Hematopoietic multipotent progenitor cell (in vitro differentiated cells): ENCODE measurements around the gene EVI5L. TPM values are rescaled to one million over a fixed set of nuclear protein-coding genes. Genes with fewer than 3 reads are reported as not detected.

Source experiments
- DNase-seq, 3 donors: peaks; one replicate each; pipeline ENCODE4 v3.0.0-alpha.2; 2011 to 2015; ENCODE audit warnings: low read depth in 2 of 3, low spot score in 2 of 3
- total RNA-seq: library from RNA; depleted of rRNA; stranded (reverse); fragments of >200 nt; gene quantifications from one replicate; pipeline ENCODE4 v1.2.3, GENCODE V29; 2012

Gene EVI5L
- total RNA-seq, 1 donor = 18.6 TPM

DNA sequence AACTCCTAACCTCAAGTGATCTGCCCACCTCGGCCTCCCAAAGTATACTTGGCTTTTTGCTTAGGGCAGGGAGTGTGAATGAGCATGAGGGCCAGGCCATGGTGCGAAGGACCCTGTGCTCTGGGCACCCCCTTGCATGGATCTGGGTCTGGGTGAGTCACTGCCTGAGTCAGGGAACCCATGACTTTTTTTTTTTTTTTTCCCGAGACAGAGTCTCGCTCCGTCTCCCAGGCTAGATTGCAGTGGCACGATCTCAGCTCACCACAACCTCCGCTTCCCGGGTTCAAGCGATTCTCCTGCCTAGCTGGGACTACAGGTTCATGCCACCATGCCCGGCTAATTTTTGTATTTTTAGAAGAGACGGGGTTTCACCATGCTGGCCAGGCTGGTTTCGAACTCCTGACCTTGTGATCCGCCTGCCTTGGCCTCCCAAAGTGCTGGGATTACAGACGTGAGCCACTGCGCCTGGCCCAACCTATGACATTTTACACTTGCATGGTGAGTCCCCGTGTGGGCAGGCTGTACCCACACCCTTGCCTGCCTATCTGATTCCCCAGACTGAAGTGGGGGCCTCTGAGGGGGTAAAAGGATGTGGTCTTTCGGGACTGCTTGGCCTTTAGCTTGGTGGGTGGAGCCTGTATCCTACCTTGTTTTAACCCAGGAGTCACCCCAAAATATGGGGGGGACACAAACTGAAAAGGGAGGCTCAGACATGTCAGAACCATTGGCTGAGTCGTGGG lies 63.5 kb downstream of the EVI5L start:
- DNase-seq = peak in 1 of 3 donors; percentile 42

DNA sequence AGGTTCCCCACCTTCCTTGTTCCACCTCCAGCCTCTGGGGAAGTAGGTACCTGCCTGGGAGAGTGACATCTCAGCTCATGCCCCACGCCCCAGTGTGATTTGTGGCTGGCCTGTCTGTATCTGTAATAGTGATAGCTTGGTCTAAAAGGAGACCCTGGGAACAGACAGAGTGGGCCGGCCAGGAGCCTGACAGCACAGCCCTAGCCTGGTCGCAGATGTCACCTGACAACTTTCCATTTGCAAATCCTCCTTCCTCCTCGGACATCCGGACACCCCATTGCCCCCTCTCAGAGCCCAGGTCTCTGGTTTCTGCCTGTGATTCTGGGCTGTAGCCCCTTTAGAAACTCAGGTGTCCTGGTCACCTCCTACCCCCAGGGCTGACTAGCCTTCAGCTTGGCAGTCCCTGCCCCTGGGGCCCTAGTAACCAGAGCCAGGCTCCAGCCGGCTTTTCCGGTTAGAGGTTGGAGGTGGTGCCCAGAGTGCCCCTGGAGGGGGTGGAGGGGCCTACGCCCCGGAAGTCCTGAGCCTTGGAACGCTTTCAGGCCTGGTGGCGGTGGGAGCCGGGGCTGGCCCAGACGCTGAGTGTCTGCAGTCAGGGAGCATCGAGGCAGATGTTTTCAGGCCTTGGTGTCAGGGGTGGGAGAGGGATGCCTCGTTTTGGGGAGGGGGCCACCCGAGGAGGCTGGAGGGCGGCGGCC lies 64.7 kb downstream of the EVI5L start:
- DNase-seq = no peak

DNA sequence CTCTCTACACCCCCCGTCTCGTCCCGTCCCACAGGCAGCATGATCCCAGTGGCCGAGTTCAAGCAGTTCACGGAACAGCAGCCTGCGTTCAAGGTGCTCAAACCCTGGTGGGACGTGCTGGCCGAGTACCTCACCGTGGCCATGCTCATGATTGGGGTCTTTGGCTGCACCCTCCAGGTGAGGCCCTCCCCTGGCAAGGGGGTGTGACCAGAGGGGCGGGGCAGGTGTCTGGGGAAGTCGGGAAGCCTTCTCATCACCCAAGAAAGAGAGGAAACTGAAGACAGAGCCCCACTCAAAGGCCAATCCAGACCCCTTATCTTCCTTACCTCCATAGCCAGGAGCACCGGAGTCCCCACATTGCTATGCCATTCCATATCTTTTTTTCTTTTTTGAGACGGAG lies 65.5 kb downstream of the EVI5L start:
- DNase-seq = no peak

GRCh38 chr19:7897292-7897691 lies 67.3 kb downstream of the EVI5L start:
- no peak for DNase-seq

DNA sequence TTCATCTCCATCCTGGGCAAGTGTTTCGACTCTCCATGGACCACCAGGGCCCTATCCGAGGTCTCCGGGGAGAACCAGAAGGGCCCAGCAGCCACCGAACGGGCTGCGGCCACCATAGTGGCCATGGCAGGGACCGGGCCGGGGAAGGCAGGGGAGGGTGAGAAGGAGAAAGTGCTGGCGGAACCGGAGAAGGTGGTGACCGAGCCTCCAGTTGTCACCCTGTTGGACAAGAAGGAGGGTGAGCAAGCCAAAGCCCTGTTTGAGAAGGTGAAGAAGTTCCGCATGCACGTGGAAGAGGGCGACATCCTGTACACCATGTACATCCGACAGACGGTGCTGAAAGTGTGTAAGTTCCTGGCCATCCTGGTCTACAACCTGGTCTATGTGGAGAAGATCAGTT lies 68.9 kb downstream of the EVI5L start:
- DNase-seq = no peak

DNA sequence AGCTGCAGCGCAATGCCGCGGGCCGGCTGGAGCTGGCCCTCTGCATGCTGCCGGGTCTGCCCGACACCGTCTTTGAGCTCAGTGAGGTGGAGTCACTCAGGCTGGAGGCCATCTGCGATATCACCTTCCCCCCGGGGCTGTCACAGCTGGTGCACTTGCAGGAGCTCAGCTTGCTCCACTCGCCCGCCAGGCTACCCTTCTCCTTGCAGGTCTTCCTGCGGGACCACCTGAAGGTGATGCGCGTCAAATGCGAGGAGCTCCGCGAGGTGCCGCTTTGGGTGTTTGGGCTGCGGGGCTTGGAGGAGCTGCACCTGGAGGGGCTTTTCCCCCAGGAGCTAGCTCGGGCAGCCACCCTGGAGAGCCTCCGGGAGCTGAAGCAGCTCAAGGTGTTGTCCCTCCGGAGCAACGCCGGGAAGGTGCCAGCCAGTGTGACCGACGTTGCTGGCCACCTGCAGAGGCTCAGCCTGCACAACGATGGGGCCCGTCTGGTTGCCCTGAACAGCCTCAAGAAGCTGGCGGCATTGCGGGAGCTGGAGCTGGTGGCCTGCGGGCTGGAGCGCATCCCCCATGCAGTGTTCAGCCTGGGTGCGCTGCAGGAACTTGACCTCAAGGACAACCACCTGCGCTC lies 69.8 kb downstream of the EVI5L start:
- DNase-seq = no peak

GRCh38 chr19:7900401-7900870 lies 70.4 kb downstream of the EVI5L start:
- no peak for DNase-seq

DNA sequence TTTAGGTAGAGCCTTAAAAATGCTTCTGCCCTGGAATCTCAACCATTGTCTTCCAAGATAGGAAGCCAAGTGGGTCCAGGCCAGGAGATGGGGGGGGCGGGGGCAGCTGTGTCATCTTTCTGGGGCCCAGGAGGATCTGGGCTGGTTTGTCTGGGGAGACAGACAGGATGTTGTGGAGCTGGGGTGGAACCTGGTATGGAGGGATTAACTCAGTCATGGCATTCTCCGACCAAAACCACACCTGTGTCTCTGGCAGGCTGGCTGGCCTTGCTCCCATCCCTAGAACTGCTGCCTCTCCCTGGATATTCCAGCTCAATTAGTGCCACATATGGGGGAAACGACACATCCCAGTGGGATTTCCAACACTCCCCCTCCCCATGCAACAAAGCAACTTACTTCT lies 70.9 kb downstream of the EVI5L start:
- no peak for DNase-seq

GRCh38 chr19:7901337-7901736 lies 71.3 kb downstream of the EVI5L start:
- DNase-seq = no peak

DNA sequence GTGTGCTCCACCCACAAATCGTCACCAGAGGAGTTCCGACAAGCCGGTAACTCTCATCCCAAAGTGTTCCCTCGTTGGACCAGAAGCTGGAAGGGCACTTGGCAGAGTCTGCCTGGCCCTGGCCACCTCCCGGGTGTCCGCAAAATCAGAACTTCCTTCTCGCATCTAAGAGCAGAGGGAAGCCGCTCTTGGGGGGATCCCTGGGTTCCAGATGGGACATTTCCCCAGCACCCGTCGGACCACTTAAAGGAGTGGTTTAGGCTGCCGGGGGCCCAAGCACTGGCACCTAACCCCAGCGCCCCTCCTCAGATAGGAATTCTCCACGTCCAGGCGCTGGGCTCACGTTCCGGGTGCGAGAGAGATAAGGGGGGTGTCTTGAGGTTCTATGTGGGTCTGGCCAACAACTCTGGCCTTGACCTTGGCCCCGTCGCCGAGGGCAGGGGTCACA lies 72.8 kb downstream of the EVI5L start:
- no peak for DNase-seq

GRCh38 chr19:7903244-7904073 lies 73.4 kb downstream of the EVI5L start, which contains the start of gene MAP2K7:
Gene MAP2K7 (plus strand): TSS chr19:7903877. CDS start chr19:7903945, 68 bp downstream.
- peak; percentile 99 to 100 (median 99) for DNase-seq

DNA sequence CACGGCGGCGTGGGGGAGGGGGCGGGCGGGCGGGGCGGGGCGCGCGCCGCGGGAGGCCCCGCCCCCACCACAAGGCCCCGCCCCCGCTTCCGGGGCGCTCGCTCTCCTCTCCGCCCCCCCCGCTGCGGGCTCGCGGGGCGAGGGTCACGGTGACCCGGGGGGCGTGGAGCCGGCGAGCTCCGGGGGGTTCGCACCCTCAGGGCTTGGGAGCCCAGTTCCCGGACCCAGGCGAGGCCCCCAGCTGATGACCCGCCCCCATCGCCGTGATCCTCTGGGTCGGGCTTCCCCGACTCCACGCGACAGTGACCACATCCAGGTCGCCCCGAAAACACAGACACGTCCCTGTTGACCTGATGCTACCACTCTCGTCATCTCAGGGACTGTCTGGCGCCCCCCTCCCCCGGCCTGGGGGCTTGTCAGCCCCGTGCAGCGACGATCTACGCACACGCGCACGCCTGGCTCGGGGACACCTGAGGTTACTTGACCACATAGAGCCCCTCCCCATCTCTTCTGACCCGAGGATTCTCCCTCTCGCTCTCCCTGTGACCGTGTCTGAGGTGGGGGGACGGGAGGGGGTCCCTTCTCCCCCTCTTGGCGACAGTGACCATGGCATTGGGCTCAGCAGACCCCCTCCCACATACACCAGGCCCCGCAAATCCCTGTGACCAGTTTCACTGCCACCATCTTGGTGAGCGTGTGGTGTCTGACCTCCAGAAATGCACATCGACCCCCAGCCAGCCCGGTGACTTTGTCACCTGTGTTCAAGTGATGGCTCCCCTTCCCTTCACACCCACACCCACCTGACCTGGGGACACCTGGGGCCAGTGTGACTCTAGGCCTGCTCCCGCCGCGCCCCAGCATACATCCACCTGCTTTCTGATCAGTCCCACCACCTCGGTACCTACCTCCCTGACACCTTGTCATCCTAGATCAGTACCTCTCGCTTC lies 74.3 kb downstream of the EVI5L start:
- DNase-seq = peak; percentile 36 to 67 (median 41)

- DNase-seq = no peak
Observed at GRCh38 chr19:7905268-7905667, 75.2 kb downstream of the EVI5L start.

DNA sequence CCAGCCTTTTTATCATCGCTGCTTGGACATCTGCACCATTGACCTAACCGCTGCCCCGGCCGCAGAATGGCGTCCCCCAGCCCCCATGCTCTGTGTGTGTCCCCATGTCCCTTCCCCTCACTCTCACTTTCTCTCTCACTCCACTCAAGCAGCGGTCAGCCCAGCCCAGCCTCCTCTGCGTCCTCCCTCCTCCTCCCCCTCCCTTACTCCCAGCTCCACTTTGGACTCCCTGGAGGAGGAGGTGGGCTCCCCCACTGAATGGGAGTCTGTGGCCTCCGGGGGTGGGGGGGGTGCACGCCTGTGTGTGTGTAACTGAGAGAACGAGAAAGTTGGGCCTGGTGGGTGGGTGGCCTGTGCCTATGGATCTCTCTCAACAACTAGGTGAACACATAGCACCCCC lies 75.8 kb downstream of the EVI5L start:
- DNase-seq = no peak

DNA sequence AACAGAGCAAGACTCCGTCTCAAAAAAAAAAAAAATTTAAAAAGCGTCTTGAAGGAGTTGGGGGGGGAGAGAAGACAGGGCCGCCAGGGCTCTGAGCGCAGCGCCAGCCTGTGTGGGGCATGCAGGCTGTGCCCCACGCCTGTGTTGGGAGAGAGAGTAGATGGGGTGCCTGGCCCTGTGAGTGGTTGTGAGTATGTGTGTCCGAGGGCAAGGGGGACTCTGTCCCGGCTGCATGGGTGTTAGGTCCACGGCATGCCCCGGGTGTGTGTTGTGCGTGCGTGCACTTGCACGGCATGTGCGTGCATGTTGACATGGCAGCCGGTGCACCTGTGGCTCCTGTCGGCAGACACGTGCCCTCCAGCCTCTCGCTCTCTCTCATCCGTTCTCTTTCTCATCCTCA lies 77.1 kb downstream of the EVI5L start:
- DNase-seq = no peak

- DNase-seq = no peak
Observed at GRCh38 chr19:7907544-7907943, 77.5 kb downstream of the EVI5L start.

- DNase-seq = no peak
Observed at GRCh38 chr19:7908078-7908699, 78.2 kb downstream of the EVI5L start.

- no peak for DNase-seq
Observed at GRCh38 chr19:7908742-7909461, 78.9 kb downstream of the EVI5L start.
